ENCODE data around the gene FGF2.

GRCh38 chr4:122873146-122873545 is 46.5 kb downstream of the FGF2 start:
- TF ChIP-seq CTCF (IDR thresholded peaks at IDR 0.05) (no peak), POLR2A (IDR thresholded peaks at IDR 0.05) (no peak)

Data from esophagus squamous epithelium (tissue), 4 donors.